GM19395 (cell line): Measurements from ENCODE around the gene CEP350.

Source experiments
- ATAC-seq: cut with Tn5 transposase; IDR thresholded peaks from one replicate; pipeline ENCODE4 v1.9.1; 2021; ENCODE audit warnings: mild to moderate bottlenecking, moderate library complexity; ENCODE audit not compliant: unreplicated experiment

CEP350 gene, protein sequence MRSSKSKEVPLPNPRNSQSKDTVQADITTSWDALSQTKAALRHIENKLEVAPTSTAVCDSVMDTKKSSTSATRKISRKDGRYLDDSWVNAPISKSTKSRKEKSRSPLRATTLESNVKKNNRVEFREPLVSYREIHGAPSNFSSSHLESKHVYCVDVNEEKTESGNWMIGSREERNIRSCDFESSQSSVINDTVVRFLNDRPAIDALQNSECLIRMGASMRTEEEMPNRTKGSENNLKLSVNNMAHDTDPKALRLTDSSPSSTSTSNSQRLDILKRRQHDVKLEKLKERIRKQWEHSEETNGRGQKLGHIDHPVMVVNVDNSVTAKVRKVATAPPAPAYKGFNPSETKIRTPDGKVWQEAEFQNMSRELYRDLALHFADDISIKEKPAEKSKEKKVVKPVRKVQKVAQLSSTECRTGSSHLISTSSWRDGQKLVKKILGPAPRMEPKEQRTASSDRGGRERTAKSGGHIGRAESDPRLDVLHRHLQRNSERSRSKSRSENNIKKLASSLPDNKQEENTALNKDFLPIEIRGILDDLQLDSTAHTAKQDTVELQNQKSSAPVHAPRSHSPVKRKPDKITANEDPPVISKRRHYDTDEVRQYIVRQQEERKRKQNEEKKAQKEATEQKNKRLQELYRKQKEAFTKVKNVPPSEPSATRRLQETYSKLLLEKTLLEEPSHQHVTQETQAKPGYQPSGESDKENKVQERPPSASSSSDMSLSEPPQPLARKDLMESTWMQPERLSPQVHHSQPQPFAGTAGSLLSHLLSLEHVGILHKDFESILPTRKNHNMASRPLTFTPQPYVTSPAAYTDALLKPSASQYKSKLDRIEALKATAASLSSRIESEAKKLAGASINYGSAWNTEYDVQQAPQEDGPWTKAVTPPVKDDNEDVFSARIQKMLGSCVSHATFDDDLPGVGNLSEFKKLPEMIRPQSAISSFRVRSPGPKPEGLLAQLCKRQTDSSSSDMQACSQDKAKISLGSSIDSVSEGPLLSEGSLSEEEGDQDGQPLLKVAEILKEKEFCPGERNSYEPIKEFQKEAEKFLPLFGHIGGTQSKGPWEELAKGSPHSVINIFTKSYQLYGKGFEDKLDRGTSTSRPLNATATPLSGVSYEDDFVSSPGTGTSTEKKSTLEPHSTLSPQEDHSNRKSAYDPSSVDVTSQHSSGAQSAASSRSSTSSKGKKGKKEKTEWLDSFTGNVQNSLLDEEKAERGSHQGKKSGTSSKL (N-terminal part only)

DNA sequence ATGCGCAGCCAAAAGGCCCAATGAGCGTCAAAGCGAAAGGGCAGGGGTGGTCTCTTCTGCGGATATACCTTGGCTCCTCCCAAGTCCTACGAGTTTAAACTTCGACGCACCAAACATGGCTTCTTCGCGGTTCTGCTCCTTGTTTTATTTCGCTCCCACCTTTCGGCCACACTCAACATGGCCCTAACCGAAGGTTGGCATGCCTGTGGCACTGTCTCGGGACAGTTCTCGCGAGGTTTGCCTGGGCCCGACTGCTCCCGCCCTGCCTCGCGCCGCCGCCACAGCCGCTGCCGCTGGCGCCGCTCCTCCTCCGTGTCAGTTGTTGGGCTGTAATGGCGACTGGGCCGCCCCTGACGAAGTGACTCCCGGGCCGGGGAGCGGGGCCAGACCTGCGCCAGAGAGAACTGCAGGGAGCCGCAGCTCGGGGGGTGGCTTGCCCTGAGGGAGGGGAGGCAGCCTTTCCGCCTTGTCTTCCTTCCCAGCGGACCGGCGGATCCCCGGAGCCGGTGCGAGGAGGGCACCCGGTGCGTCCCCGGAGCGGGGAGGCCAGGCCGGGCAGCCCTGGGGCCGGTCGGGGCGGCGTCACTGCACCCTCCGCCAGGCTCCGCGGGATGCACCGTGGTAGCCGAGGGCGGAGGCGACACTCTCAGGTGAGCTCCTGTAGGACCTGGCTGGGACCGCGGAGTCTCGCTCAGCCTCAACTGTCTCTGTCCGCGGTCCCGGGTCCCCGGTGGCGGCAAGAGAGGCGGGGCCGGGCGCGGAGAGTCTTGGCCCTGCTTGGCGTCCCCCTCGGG lies at the start of gene CEP350:
Gene CEP350 (plus strand): TSS at position 318 of the 794 bp plus-strand sequence. CDS start 31,372 bp downstream, outside the sequence.
- ATAC-seq = peak; percentile 90

DNA sequence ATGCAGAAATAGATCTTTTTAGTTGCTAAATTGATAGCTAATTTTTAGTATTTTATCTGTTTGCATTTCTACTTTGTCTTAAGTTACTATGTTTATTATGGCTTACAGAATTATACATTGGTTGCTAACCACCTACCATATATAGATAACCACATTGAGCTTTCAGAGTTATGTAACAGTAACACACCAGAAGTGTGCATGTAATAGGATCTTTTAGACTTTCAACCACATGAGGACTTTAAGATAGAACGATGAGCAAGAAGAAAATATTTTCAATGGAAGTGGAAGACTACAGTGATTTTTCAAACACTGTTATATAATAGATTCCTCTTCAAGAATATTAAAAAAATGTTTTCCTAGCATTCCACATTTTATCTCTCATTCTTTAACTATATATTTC lies 43.7 kb upstream of the CEP350 start:
- no peak for ATAC-seq

DNA sequence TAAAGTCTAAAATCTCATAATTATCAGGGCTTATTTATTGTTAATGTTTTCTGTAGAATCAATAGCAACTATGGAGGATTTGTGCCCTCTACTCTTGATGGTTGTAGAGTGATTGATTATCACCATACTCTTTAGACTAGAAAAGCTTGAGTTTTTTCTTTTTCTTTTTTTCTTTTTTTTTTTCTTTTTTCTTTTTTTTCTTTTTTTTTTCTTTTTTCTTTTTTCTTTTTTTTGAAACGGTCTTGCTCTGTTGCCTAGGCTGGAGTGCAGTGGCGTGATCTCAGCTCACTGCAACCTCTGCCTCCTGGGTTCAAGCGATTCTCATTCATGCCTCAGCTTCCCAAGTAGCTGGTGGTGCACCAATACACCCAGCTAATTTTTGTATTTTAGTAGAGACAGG lies 42.8 kb upstream of the CEP350 start:
- ATAC-seq = no peak

DNA sequence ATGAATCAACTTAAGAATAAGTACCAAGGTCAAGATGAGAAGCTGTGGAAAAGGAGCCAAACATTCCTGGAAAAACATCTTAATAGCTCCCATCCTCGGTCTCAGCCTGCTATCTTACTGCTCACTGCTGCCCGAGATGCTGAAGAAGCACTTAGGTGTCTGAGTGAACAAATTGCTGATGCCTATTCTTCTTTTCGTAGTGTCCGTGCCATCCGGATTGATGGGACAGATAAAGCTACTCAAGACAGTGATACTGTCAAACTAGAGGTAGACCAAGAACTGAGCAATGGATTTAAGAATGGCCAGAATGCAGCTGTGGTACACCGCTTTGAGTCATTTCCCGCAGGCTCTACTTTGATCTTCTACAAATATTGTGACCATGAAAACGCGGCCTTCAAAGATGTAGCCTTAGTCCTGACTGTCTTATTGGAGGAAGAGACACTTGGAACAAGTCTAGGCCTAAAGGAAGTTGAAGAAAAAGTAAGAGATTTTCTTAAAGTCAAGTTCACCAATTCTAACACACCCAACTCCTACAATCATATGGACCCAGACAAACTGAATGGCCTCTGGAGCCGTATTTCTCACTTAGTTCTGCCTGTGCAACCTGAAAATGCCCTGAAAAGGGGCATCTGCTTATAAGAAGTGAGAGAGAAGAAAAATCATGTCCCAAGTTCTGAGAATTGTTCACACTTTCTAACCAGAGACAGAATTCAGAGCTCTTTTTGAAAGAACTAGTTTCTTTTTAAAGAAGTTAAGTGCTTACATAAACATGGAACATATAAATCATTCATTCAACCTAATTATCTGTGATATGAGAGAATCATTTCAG lies 36.8 kb upstream of the CEP350 start:
- ATAC-seq = no peak

DNA sequence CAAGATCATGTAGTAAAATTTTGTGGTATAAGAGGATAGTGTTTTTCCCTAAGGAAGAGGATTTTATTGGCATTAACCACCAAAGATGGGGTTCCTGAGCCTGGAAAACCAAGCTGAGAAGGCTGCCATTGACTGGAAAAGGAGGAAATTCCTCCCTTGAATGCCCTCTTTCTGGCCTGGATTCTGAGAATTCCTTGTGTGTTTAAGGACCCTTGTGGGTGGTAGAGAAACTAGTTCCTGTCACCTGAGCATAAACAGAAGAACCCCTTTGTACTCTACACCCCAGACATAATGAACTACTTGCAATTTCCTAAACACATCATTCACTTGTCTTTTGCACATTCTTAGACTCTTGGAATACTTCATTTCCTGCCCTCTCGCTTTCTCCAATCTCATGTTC lies 33.1 kb upstream of the CEP350 start:
- no peak for ATAC-seq

DNA sequence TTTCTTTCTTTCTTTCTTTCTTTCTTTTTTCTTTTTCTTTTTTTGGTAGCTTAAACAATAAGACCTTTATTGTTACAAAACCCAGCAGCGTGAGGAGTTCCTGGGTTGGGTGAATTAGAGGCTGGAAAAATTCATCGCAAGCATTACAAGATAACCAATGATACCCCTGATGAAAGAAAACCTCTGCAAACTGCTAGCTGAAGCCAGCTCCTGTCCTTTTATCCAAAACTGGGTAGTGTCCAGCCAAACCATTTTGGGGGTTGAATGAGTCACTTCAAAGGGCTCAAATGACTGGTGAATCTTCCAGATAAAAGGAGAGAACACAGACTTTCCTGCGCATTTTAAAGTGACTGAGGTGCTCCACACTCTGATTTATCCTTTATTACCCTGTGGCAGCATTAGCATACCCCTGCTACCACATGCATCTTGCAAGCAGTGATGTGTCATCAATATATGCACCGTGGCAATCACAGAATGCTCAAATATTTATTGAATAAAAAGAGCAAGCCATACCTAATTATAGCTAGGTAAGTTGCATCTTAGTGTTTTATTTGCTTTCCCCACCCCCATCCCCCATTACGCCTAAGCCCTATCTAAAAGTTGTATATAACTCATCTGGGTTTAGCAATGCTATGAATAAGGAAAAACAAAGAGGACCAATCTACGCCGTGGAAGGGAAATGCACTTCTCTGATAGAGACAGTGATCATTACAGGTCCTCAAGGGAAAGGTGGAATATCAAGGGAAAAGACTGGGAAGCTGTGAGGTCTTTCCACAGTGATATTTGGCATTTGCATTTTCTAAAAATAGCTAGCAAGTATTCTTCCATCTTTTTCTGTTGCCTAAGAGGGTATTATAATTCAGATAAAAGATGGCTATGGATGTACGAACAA lies 32.4 kb upstream of the CEP350 start:
- ATAC-seq = no peak

DNA sequence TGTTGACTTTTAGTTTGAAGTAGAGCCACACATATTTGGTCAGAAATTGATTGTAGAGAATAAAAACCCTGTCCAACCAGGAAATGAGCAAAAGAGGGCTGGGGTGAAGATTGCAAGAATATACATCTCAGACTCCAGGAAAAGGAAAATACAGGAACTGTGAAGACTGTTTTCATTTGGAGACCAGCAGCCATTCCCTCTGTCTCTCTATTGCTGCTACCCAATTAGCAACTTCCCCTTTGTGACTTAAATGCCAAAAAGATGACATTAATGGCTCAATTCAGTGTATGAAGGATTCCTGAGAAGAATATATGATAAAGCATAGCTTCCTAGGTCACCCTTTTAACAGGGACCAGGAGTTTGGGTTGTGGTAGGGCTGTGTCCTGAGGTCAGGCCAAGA lies 31.6 kb upstream of the CEP350 start:
- ATAC-seq = no peak

DNA sequence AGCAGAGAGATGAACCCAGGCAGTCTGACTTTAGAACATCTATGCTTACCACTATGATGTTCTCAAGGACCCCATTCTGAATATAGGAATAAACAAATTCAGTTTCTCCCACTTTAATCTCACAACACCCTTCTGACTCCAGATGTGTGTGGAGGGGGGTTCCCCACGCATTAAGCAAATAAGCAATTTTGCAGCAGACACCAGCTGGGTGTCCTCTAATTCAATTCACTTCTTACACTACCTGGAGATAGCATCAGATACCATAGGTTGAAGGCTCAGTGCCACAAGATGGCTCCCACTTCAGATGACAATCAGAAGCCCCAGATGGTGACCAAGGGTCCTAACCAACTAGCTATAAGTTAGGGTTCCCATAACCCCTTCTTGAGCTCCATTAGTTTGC lies 30.3 kb upstream of the CEP350 start:
- no peak for ATAC-seq

DNA sequence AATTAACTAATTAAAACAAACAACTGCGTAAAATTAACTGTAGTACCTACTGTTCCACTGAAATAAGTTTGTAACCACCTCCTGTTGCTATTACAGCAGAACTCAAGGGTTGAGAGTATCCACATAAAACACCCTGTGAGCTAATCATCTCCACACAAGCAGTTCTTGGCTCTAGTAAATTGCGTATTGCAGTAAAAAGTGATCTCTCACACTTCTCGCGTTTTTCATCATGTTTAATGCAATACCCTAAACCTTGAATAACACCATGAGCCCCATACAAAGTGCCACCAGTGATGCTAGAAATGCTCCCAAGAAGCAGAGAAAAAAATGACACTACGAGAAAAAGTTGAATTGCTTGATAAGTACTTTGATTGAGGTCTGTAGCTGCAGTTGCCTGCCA lies 29.3 kb upstream of the CEP350 start:
- ATAC-seq = no peak

DNA sequence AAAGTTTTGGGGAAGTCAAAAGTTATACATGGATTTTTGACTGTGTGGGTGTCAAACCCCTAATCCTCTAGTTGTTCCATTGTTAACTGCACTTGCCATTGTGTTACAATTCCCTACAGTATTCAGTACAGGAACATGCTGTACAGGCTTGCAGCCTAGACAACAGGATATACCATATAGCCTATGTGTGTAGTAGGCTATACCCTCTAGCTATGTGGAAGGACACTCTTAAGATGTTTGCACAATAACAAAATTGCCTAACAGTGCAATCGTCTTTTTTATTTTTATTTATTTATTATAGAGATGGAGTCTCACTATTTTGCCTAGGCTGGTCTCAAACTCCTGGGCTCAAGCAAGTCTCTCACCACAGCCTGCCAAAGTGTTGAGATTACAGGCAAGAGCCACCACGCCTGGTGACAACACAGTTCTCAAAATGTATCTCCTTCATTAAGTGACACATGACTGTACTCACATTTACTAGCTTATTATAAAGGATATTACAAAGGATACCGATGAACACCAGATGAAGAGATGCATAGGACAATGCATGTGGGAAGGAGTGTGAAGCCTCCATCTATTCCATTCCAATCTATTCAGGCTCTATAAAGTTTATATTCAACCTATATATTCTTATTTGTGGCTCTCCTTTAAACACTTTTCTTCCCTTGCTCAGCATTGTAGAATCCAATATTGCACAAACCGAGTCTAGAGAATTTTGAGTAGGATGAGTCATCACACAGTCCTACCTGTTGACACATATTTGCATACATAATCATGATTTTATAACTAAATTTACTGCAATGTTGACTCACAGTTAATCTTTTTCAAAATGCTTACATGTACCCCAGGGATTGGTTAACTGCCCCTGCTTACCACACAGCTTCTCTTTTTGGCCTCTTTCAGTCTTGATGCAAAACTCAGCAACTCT lies 28.4 kb upstream of the CEP350 start:
- no peak for ATAC-seq

DNA sequence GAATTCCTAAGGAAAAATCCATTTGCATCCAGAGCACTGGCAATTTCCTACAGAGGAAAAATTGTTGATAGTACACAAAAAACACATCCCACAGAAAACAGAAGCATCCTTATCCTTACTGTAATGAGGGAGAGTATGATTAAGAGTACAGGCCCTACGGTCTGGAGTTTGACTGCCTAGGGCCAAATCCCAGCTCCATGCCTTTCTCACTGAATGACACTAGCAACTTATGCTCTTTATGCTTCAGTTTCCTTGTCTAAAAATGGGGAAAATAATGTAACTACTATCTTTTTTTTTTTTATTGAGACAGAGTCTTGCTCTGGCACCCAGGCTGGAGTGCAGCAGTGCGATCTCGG lies 27.8 kb upstream of the CEP350 start:
- no peak for ATAC-seq

DNA sequence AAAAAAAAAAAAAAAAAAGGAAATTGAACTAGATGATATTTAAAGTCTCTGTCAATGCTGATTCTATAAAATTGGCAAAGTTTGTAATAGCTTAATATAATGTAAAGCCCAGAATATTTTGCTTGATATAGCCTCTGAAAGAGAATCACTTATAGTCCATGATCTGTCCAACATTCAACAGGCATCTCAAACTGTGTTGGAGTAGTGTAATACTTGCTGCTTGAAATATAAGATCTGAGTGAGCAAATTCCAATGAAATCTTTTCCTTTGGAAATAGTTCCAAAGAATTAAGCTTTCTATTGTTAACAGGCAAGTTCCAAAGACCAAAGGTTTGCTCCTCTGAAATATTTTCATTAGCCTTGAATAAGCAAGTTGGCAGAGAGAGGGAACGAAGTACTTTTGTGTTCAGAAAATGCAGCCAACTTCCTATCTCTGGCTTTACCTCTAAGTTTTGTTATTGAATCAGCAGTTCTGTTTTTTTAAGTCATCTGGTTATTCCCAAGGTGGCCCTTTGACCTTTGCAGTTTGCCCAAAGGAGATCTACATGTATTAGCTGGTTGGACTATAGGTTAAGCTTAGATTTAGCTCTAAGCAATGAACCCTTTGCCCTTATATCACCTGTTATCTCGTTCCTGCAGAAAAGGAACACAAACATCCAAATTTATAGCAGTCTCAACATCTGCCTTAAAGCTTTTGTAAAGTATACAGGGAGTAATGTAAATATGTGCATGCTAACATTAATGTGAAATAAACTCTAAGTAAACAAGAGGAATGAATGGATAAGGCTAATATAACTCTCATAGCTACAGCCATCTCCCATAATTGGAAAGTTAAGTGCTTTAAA lies 24.4 kb upstream of the CEP350 start:
- no peak for ATAC-seq

DNA sequence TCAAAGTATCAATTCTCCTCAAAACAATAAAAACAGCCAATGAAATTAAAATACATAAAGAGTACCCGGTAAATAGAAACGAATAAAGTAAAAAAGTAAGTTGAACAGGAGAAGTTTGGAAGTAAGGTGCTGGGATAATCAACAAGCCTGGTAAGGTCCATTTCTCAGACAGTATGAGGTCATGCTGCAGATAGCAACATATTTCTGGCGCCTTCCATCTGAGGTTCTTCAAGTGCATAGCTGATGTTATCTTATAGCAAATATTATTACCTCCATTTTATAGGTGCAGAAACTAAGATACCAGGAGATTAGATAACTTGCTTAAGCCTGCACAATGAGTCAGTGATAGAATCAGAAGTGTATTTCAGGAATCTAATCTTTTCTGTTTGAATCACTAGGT lies 23.7 kb upstream of the CEP350 start:
- no peak for ATAC-seq

DNA sequence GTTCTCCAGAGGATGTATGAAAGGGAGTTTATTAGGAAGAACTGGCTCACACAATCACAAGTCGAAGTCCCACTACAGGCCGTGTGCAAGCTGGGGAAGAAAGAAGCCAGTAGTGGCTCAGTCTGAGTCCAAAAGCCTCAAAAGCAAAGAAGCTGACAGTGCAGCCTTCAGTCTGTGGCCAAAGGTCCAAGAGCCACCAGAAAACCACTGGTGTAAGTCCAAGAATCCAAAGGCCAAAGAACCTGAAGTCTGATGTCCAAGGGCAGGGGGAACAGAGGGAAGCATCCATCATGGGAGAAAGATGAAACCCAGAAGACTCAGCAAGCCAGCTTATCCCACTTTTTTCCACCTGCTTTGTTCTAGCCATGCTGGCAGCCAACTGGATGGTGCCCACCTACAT lies 21.4 kb upstream of the CEP350 start:
- ATAC-seq = no peak

DNA sequence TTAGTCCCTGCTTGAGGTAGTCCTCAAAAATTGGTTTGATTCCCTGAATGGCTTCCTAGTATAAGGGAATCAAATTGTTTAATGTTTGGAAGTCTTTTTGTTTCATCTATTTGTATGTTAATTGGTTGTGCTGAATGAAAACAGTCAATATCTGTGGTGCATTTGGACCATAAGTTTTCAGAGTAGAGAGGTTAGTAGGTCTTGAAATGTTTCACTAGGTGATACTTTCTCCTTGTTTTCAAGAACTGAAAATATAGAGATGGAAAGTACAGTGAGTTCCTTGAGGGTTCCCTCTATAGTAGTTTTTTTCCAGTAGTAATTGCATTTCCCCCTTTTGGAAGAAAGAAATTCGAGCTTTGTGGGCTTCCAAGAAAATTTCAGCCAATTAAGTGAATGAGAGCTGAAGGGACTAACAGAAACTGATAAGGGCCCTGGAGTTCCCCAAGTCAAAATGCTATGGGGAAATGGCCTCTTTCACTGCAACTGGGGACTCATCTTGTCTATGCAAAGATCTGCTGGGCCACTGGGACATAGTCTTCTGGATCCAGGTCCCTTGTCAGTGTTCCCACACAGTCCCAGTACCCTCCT lies 18.6 kb upstream of the CEP350 start:
- no peak for ATAC-seq

DNA sequence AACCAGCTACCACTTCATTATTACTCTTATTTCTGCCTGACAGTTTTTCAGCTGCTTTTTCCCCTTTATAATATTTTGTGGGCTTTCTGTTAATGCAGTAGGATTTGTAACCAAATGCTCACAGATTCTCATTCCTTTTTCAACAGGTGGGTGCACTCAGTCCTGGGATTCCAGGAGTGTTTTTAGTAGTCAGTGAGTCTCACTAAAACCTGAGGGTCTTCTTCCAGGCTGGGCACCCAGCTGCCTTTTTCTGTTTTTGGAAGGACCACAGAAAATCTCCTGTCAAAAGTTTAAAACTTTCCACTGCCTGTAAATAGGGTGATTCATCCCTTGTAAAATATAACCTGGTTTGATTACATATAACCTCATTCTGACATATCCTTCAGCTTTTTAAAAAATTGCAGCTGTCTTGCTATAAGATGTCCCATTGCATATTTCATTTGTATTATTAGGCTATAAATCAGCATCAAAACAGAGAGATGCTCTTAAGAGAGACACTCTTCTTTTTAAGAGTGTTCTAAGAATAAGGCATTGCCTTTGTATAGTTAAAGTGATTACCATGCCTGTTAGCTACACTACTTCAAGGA lies 16.8 kb upstream of the CEP350 start:
- ATAC-seq = no peak
